IMR-90 (cell line): ENCODE measurements around the gene DHFR.

Experiments used
- BHLHE40 ChIP-seq: fragments of 150-350 bp; IDR thresholded peaks from 2 replicates; pipeline ENCODE4 v1.6.1; 2016; ENCODE audit warnings: mild to moderate bottlenecking, low read depth, low read length
- CEBPB ChIP-seq: IDR thresholded peaks from 2 replicates; pipeline ENCODE4 v1.6.1; 2012; ENCODE audit warnings: low read depth, low read length, improper control_type of control experiment
- CHD1 ChIP-seq: IDR thresholded peaks from 2 replicates; pipeline ENCODE4 v1.6.1; 2012; ENCODE audit warnings: low read depth, low read length, improper control_type of control experiment
- ELK1 ChIP-seq: fragments of 150-350 bp; IDR thresholded peaks from 2 replicates; pipeline ENCODE4 v1.6.1; 2016; ENCODE audit warnings: low read depth, mild to moderate bottlenecking, low read length, moderate library complexity, borderline replicate concordance
- FOS ChIP-seq: fragments of 150-350 bp; IDR thresholded peaks from 2 replicates; pipeline ENCODE4 v1.6.1; 2016; ENCODE audit warnings: low read depth, low read length
- MAFK ChIP-seq: IDR thresholded peaks from 2 replicates; pipeline ENCODE4 v1.6.1; 2012; ENCODE audit warnings: low read depth, low read length, improper control_type of control experiment
- POLR2A ChIP-seq: IDR thresholded peaks from 2 replicates; pipeline ENCODE4 v1.6.1; 2012; ENCODE audit warnings: mild to moderate bottlenecking, low read depth, low read length
- RAD21 ChIP-seq: IDR thresholded peaks from 2 replicates; pipeline ENCODE4 v1.6.1; 2012; ENCODE audit warnings: low read length, improper control_type of control experiment
- TF ChIP-seq, protein P1 (sequence below): conservative IDR thresholded peaks from 2 replicates; pipeline ENCODE4 v1.5.1; 2012; ENCODE audit warnings: mild to moderate bottlenecking, low read depth, low read length, improper control_type of control experiment
- TF ChIP-seq, protein P2 (sequence below): fragments of 150-350 bp; IDR thresholded peaks from 2 replicates; pipeline ENCODE4 v1.6.1; 2017; ENCODE audit warnings: mild to moderate bottlenecking, antibody characterized with exemption, low read length, low read depth

- TF ChIP-seq, protein P1, sequence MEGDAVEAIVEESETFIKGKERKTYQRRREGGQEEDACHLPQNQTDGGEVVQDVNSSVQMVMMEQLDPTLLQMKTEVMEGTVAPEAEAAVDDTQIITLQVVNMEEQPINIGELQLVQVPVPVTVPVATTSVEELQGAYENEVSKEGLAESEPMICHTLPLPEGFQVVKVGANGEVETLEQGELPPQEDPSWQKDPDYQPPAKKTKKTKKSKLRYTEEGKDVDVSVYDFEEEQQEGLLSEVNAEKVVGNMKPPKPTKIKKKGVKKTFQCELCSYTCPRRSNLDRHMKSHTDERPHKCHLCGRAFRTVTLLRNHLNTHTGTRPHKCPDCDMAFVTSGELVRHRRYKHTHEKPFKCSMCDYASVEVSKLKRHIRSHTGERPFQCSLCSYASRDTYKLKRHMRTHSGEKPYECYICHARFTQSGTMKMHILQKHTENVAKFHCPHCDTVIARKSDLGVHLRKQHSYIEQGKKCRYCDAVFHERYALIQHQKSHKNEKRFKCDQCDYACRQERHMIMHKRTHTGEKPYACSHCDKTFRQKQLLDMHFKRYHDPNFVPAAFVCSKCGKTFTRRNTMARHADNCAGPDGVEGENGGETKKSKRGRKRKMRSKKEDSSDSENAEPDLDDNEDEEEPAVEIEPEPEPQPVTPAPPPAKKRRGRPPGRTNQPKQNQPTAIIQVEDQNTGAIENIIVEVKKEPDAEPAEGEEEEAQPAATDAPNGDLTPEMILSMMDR: no peak
- TF ChIP-seq RAD21 (no peak), CEBPB (no peak), POLR2A (no peak), CHD1 (no peak), MAFK (no peak), FOS (no peak), BHLHE40 (no peak), ELK1 (no peak)
- TF ChIP-seq, protein P2, sequence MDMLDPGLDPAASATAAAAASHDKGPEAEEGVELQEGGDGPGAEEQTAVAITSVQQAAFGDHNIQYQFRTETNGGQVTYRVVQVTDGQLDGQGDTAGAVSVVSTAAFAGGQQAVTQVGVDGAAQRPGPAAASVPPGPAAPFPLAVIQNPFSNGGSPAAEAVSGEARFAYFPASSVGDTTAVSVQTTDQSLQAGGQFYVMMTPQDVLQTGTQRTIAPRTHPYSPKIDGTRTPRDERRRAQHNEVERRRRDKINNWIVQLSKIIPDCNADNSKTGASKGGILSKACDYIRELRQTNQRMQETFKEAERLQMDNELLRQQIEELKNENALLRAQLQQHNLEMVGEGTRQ: no peak
Observed at GRCh38 chr5:80577707-80578106, 77.1 kb downstream of the DHFR start.
